HCT116 (cell line): Measurements from ENCODE around the gene OTOP2.

Source experiments
- CEBPB ChIP-seq: IDR thresholded peaks from 2 replicates; pipeline ENCODE4 v1.6.1; 2012; ENCODE audit warnings: low read depth
- POLR2A ChIP-seq: IDR thresholded peaks from 2 replicates; pipeline ENCODE4 v1.7.0; 2011; ENCODE audit warnings: borderline replicate concordance; ENCODE audit not compliant: insufficient read depth, insufficient read length; ENCODE audit errors: extremely low read depth
- POLR2AphosphoS5 ChIP-seq: IDR thresholded peaks from 2 replicates; pipeline ENCODE4 v1.6.1; 2011; ENCODE audit warnings: mild to moderate bottlenecking, low read depth, low read length, moderate library complexity
- SP1 ChIP-seq: IDR thresholded peaks from 2 replicates; pipeline ENCODE4 v1.6.1; 2012; ENCODE audit warnings: low read depth
- TCF7L2 ChIP-seq: IDR thresholded peaks from 2 replicates; pipeline ENCODE4 v1.7.0; 2011; ENCODE audit warnings: borderline replicate concordance, inconsistent platforms; ENCODE audit not compliant: insufficient read depth, insufficient read length; ENCODE audit errors: extremely low read depth
- TF ChIP-seq, protein P1 (sequence below): IDR thresholded peaks from 2 replicates; pipeline ENCODE4 v1.6.1; 2012
- TF ChIP-seq, protein P2 (sequence below), 3 experiments: fragments of 200-600 bp in 1 of 3; sonication (generic) in 1 of 3; IDR thresholded peaks in 2 of 3; conservative IDR thresholded peaks in 1 of 3; 2 replicates each; pipeline ENCODE4 v1.5.1; 2012 to 2017; ENCODE audit warnings: low read depth in 2 of 3, low read length in 2 of 3, antibody characterized with exemption in 1 of 3, borderline replicate concordance in 1 of 3, control low read depth in 1 of 3, mild to moderate bottlenecking in 1 of 3, mixed read lengths in 1 of 3, mixed run types in 1 of 3, moderate library complexity in 1 of 3; ENCODE audit not compliant: insufficient read depth in 1 of 3
- TF ChIP-seq, protein P3 (sequence below): IDR thresholded peaks from 2 replicates; pipeline ENCODE4 v1.6.1; 2011; ENCODE audit warnings: mild to moderate bottlenecking, low read length, moderate library complexity; ENCODE audit not compliant: insufficient replicate concordance; ENCODE audit errors: extremely low read depth

DNA sequence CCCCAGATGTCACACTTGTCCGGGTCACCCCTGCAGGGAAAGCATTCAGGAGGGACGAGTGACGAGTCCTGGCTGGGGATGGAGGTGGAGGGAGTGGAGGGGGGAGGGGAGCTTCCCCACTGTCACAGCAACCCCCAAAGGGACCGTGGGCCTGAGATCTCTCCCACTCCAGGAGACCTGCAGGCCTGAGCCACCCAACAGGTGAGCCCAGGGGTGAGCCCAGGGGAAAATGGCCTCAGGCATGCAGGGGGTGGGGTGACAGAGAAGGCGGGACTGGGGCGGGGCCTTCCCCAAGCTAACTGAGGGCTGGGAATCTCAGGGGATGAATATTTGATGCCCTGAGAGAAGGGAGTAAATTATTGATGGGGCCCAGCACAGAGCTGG is 3.4 kb upstream of the OTOP2 start:
- no peak for TF ChIP-seq POLR2A
- no peak for TF ChIP-seq SP1
- TF ChIP-seq, protein P1, sequence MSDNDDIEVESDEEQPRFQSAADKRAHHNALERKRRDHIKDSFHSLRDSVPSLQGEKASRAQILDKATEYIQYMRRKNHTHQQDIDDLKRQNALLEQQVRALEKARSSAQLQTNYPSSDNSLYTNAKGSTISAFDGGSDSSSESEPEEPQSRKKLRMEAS = no peak
- TF ChIP-seq, protein P2, sequence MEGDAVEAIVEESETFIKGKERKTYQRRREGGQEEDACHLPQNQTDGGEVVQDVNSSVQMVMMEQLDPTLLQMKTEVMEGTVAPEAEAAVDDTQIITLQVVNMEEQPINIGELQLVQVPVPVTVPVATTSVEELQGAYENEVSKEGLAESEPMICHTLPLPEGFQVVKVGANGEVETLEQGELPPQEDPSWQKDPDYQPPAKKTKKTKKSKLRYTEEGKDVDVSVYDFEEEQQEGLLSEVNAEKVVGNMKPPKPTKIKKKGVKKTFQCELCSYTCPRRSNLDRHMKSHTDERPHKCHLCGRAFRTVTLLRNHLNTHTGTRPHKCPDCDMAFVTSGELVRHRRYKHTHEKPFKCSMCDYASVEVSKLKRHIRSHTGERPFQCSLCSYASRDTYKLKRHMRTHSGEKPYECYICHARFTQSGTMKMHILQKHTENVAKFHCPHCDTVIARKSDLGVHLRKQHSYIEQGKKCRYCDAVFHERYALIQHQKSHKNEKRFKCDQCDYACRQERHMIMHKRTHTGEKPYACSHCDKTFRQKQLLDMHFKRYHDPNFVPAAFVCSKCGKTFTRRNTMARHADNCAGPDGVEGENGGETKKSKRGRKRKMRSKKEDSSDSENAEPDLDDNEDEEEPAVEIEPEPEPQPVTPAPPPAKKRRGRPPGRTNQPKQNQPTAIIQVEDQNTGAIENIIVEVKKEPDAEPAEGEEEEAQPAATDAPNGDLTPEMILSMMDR (IDR thresholded peaks at IDR 0.05 in 2 of 3, conservative IDR thresholded peaks at IDR 0.05 in 1 of 3; ENCODE audit: borderline replicate concordance in 1 of 3, insufficient read depth in 1 of 3, low read depth in 2 of 3, low read length in 2 of 3) = no peak
- TF ChIP-seq, protein P3, sequence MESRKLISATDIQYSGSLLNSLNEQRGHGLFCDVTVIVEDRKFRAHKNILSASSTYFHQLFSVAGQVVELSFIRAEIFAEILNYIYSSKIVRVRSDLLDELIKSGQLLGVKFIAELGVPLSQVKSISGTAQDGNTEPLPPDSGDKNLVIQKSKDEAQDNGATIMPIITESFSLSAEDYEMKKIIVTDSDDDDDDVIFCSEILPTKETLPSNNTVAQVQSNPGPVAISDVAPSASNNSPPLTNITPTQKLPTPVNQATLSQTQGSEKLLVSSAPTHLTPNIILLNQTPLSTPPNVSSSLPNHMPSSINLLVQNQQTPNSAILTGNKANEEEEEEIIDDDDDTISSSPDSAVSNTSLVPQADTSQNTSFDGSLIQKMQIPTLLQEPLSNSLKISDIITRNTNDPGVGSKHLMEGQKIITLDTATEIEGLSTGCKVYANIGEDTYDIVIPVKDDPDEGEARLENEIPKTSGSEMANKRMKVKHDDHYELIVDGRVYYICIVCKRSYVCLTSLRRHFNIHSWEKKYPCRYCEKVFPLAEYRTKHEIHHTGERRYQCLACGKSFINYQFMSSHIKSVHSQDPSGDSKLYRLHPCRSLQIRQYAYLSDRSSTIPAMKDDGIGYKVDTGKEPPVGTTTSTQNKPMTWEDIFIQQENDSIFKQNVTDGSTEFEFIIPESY = no peak
- TF ChIP-seq POLR2AphosphoS5 = no peak
- no peak for TF ChIP-seq CEBPB
- TF ChIP-seq TCF7L2 = no peak
